ENCODE results near the gene RFC1.

RFC1 gene

DNA sequence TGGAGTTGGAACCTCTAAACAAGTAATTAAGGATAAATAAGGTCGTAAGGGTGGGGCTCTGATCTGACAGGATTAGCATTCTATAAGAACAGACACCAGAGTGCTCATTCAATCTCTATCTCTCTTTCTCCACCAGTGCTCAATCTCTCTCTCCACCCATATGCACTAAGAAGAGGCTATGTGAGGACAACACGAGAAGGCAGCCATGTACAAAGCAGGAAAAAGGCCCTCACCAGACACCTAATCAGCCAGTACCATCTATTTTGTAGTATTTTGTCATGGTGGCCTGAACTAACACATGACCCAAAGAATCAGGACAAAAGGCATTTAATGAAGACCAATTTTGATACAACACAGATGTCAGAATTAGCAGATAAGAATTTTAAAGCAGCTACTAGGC lies 16.8 kb downstream of the RFC1 start:
- FAIRE-seq: no peak

DNA sequence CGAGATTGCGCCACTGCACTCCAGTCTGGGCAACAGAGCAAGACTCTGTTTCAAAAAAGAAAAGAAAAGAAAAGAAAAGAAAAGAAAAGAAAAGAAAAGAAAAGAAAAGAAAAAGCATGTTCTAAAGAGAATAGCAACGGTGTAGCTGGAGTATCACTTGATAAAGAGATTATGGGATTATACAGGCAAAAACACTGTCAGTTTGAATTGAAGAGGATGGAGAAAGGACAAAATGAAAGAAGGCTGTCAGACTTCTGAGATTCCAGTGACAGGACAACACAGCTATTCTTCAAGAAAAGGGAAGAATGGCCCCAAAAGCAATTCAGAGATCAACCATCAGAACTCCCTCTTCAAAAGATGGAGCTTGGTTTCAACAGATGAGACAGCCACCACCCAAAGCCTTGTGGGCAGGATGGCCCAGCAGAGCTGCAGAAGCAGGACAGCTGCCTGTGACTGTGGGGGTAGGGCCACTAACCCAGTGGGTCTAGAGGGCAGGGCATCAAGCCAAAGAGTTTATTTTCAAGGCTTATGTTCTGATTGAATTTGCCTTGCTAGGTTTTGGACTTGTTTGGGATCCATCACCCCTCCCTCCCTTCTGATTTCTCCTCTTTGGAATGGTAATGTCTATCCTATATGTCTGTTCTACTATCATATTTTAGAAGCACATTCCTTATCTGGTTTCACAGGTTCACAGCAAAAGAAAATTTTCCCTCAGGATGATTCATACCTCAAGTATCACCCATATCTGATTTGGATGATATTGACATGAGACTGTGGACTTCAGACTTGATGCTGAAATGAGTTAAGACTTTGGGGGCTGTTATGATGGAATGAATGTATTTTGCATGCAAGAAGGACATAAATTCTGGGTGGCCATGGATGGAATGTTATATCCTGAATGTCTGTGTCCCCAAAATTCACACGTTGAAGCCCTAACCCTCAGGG lies 17.5 kb downstream of the RFC1 start:
- FAIRE-seq: no peak

DNA sequence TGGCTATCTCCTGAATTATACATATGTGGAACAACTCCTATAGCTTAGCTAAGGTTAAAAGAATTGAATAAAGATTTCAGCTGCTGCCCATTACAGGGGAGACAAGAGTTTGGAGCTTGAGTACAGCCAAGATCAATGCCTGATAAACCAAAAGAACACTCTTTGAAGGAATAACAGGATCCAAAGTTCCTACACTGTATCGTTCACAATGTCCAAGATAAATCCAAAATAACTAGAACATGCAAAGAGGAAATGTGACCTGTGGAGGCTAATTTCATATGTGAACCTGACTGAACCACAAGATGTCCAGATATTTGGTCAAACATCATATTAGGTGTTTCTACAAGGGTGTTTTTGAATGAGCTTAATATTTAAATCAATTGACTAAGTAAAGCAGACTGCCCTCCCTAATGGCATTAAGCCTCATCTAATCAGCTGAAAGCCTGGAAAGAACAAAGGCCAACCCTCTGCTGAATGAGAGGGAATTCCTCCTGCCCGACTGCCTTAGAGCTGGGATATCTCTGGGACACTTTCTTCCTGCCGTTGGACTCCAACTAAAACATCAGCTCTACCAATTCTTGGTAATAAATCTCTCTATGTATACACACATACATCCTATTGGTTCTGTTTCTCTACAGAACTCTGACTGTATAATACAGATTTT lies 19.2 kb downstream of the RFC1 start:
- no peak for FAIRE-seq

DNA sequence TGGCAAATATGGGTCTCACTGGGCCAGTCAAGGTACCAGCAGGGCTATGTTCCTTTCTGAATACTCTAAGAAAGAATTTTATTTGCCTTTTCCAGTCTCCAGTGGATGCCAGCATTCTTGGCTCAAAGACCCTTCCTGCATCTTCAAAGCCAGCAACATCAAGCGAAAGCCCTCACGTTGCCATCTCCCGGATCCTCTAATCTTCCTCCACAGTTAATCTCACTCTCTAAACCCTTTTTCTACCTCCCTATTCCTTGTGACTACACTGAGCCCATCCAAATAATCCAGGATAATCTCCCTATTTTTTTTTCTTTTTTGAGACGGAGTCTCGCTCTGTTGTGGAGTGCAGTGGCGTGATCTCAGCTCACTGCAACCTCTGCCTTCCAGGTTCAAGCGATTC lies 23.4 kb downstream of the RFC1 start:
- no peak for FAIRE-seq

DNA sequence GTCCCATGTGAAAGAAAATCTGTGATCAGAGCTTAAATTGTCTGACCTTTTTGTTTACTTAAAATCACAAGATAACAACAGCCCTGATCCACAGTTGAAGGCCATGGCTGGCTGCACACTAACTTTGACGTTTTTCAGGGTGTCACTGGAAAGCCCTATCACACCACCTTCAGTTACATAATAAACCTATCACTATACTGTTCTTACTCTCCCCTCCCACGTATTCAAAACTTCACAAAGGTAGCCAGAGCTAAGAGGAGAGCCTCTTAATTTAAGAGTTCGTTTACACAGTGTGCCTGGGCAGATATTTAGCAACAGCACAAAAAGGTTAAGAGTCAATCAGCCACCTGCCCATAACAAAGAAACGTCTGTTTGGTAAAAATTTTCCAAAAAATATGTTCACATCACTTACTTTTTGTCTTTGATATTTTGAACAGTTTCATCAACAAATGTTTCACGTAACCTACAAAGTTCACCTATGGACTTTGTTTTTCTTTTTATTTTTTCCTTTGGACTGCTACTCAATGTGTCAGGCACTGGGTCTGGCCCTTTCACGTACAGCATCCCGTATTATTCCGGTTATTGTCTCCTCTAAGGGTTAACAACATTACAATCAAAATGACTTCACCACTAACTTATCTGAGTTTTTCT lies 25.0 kb downstream of the RFC1 start:
- FAIRE-seq: no peak

DNA sequence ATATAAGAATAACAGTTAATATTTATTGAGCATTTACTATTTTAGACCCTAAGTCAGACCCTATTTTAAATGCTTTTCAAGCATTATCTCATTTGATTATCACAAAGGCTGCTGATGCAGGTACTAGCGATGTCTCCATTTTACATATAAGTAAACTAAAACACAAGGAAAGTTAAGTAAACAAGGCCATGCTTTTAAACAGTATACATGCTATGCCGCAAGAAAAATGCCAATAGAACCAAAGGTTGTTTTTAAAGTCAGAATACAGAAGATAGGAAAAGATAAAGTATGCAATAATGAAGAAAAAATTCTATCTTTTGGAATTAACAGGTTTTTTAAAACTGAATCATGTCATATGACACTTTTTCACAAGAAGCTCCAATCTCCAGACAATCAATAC lies 26.2 kb downstream of the RFC1 start:
- FAIRE-seq: no peak

DNA sequence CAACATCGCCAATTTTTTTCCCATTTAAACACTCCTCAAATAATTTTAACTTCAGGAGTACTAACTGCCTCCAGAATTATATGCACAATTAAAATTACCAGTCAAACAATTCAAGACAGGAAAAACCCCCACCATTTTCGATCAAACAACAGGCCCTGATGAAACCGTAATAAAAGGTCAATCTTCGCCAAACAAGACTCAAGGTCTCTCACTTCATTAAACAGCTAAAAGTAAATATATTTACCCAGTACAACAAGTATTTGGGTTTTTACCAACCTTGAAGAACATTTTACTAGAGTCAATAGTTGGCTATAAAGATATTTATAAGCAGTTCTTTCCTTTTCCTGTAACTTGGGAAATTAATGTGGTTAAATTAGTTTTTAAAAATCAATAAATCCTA lies 28.3 kb downstream of the RFC1 start:
- no peak for FAIRE-seq

DNA sequence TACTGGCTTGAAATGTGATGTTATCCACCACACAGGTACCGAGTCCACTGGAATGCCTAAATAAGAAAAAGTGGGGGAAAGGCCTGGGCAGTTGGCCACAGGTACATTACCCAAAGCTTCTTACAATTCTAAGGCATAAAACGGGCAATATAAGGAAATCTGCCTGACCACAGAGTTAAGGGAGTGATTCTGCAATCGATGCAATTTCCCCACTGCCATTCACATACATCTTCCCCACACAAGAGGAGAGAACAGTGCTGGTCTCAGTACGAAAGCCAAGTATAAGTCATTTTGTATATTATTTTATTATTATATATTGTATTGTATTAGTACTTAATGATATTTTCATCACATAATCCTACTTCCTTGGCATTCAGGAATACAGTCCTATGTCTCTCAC lies 30.6 kb downstream of the RFC1 start:
- FAIRE-seq: no peak

DNA sequence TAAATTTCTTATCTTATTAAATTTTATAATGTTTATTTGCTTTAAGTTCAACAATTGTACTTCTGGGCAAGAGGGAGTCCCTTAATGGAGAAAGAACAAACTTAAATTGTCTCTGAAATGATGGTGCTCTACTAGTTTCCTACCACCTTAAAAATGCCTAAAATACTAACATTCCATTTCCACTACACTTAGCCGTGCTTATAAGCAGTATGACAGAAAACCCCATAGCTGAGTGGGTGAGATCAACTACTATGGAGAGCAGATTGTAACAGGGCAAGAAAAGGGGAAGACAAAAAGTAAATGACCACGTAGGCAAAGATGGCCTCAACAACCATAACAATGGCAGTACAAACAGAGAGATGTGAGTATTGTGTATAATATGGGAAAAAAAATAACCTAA lies 35.0 kb downstream of the RFC1 start:
- no peak for FAIRE-seq

DNA sequence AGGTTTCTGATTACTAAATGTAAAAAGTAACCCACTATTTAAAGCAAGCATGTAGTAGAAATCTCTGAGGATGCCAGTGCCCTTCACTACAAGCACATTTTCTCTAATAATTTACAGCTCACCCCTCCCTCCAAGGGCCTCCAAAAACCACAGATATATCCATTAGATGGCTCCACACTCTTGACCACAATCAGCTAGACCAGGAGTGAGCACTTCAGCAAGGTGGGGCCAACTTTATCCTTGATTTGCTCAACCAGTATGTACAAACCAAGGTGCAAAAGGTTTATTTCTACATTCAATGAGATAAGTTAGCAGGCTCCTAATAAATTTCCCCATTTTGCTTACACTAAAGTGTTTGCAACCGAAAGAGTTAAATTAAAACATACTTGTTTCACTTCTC lies 35.8 kb downstream of the RFC1 start:
- FAIRE-seq: no peak

DNA sequence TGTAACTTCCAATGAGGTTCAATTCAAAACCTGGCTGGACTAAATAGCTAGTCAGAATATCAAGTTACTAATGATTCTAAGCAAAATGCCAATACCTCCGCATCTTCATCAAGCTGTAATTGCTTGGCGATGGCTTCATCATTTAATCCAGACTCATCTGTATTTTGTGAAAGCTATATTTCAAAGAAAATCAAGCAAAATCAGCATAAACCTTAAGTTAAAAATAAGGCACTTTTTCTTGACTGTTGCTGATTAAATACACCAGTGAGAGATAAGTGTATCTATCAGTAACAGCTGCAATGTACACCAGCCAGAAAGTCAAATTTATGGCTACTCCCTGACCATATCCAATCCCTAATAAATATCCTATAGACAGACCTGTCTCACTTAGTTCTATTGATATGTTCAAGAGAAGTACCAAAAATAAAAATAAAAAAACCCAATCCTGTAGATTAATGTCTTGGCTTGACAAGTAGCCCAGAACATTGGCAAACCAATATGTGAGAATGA lies 39.6 kb downstream of the RFC1 start:
- no peak for FAIRE-seq

DNA sequence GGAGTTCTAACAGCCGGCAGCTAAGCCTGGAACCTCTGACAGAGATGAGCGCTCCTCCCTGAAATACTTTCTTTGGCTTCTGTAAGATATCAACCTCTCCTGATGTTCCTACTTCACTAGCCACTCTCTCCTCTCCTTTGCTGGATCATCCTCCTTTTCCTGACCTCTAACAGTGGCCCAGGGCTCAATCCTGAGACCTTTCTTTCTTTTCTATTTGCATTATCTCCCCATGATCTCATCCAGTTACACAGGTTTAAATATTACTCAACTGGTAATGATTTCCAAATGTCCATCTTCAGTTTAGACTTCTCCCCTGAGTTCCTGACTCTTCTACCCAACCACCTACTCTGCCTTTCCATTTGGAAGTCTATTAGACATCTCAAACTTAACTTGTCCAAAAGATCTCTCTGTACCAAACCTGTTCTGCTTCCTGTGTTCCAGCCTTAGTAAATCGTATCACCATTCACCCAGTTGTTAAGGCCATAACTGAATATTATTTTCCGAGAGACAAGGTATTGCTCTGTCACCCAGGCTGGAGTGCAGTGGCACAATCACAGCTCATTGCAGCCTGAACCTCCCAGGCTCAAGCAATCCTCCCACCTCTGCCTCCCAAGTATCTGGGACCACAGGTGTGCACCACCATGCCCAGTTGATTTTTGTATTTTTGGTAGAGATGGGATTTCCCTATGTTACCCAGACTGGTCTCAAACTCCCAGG lies 41.1 kb downstream of the RFC1 start:
- no peak for FAIRE-seq

DNA sequence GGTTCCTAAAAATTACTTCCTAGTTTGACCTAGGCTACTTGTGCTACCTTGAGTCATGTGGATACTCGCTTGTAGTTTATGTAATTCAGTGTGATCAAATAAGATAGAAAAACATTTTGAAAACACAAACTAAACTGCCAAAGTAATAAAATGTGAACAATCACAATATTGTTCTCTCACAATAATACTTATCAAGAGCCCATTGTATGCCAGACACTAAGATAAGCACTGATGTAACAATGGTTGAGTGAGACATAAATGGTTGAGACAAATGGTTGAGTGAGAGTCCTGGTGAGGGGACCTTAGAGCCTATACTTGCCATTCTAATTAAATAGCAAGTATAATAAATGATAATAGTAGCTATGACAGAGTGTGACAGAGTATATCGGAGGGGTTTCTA lies 41.7 kb downstream of the RFC1 start:
- no peak for FAIRE-seq

DNA sequence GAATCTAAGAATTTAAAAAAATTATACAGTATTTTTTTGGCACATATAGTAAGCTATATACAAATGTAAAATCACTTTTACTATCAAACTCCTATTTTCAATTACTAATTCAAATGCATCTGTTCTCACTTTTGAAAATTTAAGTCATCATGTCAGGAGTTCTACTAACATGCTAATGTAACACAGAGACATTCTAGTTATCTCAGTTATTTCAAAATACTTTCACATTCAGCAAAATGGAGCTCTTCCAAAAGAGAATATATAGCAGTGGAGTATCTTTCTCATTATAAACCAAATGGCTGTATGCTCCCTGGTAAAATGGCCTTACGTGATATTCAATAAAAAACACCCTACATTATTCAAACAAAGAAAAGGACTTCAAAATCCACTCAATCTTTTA lies 42.3 kb downstream of the RFC1 start:
- no peak for FAIRE-seq

DNA sequence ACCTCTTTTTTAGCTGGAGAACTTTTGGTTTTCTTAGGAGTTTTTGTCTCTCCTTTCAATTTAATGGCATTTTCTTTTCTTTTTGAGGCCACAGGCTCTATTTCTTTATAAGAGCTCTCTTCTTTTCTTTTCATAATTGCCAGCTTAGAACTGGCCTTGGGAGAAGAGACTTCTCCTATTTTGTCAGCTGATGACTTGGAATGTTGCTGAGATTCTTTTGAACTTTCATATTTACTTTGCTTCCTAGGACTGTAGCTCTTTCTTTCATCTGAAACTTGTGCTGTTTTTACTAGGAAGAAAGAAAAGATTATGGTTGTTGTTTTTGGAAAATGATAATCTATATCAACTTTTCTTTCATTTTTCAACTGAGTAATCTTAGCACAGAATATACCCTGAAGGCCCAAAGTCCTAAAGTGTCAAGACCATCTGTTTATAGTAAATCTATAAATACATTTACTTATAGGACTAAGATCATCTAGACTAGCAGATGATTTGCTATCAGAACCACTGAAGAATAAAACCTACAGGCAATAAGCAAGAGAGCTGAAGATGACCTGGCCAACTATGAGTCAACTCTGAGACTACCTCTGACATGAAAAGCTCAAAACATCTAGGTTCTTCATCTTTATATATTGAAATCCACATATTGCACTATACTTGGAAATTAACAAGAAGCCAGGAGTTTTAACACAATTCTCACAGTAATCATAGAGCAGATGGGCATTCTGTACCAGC lies 45.6 kb downstream of the RFC1 start:
- no peak for FAIRE-seq

DNA sequence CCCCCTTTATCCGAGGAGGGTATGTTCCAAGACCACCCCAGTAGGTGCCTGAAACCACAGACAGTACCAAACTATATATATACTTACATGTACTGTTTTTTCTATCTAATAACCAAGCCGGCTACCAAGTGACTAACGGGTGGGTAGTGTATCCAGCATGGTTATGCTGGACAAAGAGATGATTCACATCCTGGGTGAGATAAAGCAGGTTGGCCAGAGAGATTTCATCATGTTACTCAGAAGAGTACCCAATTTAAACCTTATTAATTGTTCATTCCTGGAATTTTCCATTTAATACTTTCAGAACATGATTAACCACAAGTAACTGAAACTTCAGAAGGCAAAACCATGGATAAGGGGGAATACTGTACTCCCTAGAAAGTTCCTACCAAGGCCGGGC lies 46.5 kb downstream of the RFC1 start:
- FAIRE-seq: no peak

DNA sequence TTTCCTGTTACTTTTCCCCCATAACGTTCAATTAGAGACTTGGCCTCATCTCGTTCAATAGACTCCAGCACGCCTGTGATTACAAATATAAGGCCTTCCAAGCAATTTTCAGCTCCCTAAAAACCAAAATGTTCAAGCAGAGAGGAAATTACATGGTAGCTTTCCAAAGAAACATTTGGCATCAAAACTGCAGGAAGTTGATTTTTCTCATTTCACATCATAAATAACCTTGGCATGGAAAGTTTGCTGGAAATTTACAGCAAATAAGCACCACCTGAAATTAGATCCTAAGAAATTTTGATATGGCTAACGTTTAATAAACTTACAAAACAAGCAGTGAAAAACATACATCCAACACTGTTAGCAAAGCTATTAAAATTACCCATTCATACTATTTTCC lies 53.3 kb downstream of the RFC1 start:
- no peak for FAIRE-seq

DNA sequence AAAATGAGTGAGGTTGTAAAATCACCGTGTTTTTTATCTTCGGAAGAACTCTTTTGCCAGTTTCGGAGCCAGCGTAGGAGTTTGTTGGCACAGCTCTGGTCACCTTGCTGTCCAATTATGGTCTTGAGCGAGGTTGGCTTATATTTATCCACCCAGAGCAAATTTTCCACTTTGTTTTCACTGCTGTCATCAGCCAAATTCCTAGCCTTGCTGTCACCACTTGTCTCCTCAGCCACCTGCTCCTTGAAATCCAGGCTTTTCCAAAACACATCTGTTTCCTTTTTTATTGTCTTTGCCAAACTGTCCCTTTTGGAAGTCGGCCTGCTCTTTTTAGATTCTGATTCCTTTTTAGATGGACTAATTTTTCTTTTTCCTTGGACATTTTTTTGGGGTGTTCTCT lies 57.6 kb downstream of the RFC1 start:
- FAIRE-seq: no peak

DNA sequence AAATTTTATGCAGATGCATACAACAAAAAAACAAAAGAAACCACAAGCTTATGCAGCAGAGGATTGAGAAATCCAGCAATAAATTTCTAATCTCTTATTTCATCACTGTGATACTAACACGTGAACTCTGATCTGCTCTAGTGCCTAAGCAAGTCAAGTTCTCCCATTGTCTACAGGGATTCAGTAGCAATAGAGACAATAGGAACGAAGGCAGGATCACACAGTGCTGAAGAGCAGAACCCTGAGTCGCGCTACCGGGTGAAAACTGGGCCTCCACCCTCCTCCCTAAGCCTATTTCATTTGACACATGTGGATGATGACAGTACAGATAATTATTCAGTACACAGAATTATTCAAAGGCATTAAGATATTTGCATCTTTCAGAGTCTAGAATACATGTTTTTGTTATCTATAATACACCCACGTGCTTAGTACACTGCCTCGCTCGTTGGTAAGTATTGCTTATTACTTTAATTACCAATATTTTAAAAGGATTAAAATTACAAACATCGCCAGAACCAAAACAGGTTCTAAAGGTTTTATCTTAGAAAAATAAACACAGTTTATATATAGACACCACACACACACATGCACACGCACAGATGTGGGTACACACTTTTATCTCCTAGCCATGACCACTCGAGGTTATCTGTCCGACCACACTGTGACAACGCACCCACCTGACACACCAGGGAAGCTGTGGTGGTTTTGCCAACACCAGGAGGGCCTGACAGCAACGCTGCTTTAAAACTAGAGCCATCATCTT lies 60.1 kb downstream of the RFC1 start:
- no peak for FAIRE-seq

DNA sequence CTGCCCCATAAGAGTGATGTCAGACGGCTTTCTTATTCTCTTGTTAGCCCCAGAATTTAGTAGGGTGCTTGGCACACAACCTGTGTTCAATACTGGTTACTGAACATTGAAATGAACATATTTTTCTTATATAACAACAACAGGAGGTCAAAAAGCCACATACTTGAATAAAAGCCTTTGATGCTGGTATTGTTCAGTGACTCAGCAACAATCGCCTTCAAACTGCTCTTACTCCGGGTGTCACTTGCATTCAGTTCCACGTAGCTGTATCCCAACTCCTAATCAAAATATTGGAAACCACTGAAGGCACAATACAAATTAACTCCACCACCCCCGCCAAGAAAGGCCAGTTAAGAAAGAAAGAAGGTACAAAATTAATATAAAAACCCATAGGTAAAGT lies 61.5 kb downstream of the RFC1 start:
- no peak for FAIRE-seq

DNA sequence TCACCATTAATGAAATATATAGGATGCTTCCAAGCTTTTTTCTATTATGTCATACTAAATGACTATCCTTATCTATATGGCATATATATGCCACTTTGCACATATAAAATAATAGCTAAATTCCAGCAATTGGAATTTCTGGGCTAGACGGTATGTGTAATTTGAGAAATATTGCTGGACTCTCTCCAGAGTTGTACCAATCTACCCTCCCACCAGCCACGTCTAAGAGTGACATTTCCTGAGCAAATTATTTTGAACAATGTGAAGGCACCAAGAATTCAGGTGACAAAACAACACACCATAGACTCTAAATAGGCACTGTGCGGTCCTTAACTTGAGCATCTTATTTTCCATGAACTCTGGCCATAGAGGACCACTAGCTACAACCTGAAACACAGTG lies 62.3 kb downstream of the RFC1 start:
- FAIRE-seq: no peak

DNA sequence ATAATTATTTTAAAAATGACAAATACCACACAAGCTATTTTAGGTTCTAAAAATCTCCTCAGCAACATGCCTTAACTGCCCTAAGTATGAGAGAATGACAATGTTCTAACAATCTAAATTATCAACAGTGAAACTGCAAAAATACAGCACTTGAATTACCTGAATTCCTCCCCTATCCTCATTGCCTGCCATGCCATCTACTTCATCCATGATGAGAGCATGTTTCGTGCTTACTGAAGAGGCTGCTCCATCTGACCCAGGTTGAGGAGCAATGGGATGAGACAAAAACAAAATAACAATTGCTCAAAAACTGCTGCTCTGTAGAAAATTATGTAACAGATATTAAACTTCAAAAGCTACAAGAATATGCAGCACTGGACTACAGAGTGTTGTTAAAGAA lies 63.3 kb downstream of the RFC1 start:
- FAIRE-seq: no peak
